NCI-H82 treated with DMSO at 0.1 percent for 48 hours (cell line): ENCODE measurements around the gene SHQ1.
"Not testable (repeated sequence)": the region's sequence is repeated elsewhere in the genome, so short reads cannot be mapped to it uniquely, and the experiment has no call there.

Experiments
- DNase-seq: peaks from one replicate; lab custom pipeline; 2025; ENCODE audit not compliant: unreplicated experiment; lab: John Stamatoyannopoulos, UW

Gene SHQ1

DNA sequence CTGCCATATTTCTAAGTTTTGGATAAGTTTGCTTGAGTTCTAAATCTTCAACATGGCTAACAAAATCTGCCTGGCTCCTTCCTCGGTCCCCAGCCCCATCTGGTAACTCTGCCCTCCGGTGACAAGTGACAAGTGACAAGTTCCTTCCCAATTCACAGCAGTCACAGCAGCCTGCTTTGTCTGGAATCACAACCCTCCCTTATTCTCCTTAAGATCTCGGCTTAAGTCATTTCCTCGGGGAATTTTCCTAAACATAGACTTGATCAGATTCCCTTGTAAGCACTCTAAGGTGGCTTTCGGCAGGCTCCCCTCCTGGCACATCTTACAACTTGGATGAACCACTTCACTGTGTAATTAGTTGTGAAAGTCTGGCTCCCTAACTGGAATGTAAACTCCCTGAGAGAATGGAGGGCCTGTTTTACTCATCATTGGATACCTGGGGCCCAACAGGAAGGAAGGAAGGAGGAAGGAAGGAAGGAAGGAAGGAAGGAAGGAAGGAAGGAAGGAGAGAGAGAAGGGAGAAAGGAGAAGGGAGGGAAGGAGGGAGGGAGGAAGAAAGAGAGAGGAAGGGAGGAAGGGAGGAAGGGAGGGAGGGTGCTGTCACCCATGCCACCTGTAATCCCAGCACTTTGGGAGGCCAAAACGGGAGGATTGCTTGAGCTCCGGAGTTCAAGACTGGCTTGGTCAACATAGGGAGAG lies 126.4 kb downstream of the SHQ1 start:
- DNase-seq: no peak

DNA sequence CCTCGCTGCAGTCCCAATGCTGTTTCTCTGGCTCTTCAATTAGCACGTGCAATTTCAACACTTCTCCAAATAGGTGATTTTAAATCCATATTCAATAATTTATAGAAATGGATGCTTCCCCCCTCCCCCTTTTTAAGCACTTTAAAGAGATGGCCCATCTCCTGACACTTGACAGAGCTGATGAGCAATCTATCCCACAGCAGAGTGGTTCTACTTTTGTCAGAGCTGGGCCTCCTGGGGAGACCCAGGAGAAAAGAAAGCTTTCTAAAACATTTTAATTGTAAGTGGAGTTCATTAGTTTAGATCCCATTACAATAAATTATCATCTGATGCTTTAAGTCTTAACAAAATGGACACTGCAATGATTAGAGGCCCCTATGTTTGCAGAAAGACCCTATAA lies 127.7 kb downstream of the SHQ1 start:
- no peak for DNase-seq

DNA sequence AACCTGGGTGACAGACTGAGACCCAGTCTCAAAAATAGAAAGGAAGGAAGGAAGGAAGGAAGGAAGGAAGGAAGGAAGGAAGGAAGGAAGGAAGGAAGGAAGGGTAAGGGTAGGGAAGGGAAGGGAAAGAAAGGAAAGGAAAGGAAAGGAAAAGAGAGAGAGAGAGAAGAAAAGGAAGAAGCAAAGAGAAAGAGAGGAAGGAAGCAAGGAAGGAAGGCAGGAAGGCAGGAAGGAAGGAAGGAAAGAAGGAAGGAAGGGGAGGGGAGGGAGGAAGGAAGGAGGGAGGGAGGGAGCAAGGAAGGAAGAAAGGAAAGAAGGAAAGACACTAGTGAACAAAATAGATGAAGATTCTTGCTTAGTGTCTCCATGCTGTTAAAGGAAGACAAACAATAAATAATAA lies 129.1 kb downstream of the SHQ1 start:
- no peak for DNase-seq

DNA sequence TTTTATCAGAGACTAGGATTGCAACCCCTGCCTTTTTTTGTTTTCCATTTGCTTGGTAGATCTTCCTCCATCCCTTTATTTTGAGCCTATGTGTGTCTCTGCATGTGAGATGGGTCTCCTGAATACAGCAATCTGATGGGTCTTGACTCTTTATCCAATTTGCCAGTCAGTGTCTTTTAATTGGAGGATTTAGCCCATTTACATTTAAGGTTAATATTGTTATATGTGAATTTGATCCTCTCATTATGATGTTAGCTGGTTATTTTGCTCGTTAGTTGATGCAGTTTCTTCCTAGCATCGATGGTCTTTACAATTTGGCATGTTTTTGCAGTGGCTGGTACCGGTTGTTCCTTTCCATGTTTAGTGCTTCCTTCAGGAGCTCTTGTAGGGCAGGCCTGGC lies 134.1 kb downstream of the SHQ1 start:
- not testable (repeated sequence) for DNase-seq

DNA sequence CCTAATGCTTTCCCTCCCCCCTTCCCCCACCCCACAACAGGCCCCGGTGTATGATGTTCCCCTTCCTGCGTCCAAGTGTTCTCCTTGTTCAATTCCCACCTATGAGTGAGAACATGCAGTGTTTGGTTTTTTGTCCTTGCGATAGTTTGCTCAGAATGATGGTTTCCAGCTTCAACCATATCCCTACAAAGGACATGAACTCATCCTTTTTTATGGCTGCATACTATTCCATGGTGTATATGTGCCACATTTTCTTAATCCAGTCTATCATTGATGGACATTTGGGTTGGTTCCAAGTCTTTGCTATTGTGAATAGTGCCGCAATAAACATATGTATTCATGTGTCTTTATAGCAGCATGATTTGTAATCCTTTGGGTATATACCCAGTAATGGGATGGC lies 137.8 kb downstream of the SHQ1 start:
- DNase-seq: not testable (repeated sequence)

DNA sequence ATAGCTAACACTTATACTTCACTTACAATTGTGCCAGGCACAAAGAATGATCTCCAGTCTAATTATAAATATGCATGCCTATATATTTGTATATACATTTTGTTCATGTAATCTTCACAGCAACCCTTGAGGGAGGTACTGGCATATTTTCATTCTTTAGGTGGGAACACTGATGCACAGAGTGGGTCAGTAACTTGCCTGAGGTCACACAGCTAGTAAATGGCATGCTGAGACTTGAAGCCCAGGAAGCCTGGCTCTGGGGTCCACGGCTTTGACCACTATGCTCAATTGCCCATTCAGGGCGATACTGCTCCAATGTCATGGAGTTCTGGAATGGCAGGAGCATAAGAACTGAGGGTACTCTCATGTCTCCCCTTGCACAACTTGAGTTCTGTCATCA lies 139.8 kb downstream of the SHQ1 start:
- DNase-seq: no peak

DNA sequence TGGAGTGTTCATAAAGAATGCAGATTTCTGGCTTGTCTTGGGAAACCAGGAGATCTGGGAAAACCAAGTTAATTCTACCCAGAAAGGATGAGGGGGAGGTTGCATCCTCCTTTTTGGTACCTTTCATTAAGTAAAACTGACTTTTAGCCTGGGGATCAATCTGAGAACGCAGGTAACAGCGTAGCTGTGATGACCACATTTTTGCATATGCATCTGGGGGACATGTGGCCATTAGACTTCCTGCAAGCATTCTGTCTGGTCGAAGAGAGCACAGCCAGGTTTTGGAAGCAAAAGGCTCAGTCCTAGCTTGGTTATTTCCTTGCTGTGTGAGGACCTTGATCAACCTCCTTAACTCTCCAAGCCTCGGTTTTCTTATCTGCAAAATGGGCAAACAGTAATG lies 145.2 kb downstream of the SHQ1 start:
- DNase-seq: no peak

DNA sequence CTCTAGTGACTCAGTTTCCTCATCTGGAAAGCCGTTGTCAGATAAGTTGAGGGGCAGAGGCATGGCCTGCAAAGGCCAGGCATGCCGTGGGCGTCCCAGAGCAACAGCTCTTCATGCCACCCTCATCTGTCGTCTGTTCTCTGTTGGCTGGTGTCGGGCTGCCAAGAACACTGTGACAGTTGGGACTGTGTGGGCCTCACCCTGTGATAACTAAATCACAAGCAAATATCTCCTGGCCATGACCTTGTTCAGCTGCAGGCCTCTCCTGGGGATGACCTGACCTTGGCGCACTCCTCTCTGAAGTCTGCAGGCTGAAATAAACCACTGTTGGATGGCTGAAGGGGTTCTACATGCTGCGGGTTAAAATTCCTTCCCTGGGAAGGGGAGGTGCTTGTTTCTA lies 145.9 kb downstream of the SHQ1 start:
- DNase-seq: no peak

DNA sequence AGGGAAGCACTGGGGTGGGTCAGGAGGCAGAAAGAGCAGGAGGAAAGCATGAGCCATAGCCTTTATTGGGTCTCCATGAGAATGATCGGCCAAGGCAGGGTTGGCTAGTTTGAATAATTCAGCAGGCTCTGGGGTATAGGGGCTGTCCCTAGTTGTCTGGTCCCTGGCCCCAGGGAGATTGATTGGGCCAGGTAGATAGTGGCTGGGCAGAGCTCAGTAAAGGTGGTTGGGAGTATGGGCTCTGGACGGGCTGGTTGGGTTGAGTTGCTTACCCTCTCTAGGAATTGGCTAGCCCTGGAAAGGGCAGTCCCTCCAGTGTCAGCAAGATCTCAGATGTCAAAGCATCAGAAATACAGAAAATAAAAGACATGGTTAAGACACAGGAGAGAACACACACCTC lies 148.1 kb downstream of the SHQ1 start:
- DNase-seq: no peak

DNA sequence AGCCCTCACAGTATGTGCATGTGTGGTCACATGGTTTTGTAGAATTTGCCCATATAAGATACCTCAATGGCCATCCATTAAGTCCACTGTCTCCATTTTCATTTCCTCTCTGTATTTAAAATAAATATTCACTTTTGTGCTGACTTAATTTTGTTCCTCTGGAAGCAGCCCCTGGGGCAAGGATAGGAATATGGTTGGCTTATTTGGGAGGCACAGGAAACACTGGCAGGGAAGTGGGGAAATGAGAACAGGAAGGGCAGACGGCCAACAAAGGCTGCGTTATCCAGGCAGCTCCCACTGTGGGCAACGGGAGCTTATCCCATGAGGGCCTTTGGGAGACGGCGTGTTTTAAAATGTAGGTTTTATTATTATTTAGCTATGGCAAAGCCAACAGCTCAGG lies 148.6 kb downstream of the SHQ1 start:
- DNase-seq: no peak
